Right forelimb (tissue), 1 donor: ENCODE measurements around the gene SLC22A25.

ENCODE experiments used
- DNase-seq: peaks from one replicate; pipeline ENCODE4 v3.0.0-alpha.2; 2018

SLC22A25 gene

DNA sequence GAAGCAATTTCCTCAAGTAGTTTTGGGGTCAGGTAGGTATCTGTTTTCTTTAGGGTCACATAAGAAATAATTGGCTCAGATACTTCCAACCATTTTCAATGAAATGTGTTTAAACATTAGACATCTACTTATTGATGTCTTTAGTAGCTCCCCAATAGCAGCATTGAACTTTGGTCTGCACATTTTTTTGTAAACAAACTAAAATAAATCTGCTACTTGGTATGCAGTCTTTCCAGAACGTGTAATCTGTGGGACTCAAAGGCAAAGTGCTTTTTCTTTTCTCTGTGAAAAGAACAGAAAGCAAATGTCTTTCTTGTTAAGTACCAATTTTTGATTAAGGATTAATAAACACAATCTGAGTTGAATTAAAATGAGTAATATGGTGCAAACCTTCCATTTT lies 13.6 kb downstream of the SLC22A25 start:
- DNase-seq = no peak

DNA sequence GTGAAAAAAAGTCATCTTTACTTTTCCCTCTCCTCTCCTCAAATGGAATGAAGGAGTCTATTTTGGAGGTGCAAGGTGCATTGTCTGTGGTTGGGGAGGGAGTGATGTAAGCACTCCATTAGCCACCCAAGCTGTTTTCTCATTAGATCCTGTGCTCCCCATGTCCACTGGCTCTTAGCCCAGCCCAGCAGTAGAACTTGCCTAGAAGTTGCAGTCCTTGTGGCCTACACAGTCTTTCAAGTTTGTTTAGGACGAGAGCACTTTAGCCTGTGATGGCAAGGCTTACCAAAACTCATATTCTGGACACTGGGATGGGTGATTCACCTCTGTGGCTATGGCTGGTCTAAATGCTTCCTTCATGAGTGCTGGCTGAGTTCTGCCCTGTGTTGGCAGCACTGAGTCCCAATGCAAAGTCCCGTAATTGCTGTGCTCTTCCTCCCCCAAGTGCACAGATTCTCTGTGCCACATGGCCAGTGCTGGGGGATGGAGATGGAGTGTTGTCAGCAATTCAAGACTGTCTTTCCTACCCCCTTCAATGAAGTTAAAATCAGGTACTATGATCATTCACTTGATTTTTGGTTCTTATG lies 15.8 kb downstream of the SLC22A25 start:
- no peak for DNase-seq

DNA sequence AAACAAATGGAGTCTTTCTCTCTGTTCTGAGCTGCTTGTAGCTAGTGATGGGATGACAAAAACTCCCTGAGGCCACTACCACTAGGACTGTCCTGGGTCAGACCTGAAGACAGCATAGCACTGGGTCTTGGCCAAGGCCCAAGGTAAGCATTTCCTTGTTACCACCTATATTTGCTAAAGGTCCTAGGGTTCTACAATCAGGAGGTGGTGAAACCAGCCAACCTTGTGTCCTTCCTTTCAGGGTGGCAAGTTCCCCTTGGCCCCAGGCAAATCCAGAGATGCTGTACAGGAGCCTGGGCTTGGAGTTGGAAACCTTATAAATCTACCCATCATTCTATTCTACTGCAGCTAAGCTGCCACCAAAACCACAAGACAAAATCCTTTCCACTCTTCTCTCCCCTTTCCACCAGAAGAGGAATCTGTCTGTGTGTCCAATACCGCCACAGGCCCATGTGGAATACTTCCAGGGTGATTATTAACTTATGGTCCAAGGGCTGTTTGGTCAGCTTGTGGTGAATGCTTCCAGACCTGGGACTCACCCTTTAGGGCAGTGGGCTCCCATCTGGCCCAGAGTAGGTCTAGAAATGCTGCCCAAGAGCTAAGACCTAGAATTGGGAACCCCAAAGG lies 16.8 kb downstream of the SLC22A25 start:
- no peak for DNase-seq

GRCh38 chr11:63214093-63214492 lies 29.3 kb downstream of the SLC22A25 start:
- DNase-seq = no peak

DNA sequence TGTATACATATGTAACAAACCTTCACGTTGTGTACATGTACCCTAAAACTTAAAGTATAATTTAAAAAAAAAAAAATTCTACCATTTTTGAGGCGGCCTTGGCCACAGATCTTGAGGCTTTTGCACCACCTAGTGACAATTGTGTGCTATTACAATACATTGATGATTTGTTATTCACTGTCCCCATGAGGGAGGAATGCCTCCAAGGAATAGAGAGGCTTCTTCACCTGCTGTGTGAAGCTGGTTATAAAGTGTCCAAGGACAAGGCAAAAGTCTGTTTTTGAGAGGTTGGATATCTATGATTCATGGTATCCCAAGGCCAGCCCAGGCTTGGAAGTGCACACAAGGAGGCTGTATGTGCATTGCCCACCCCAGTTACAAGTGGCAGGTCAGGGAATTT lies 30.7 kb downstream of the SLC22A25 start:
- no peak for DNase-seq

GRCh38 chr11:63210111-63210510 lies 33.3 kb downstream of the SLC22A25 start:
- no peak for DNase-seq
